ENCODE measurements around the gene ZSCAN5A.
A peak's percentile ranks its signal among the peaks of the same experiment; 100 is the strongest.

Gene ZSCAN5A, protein sequence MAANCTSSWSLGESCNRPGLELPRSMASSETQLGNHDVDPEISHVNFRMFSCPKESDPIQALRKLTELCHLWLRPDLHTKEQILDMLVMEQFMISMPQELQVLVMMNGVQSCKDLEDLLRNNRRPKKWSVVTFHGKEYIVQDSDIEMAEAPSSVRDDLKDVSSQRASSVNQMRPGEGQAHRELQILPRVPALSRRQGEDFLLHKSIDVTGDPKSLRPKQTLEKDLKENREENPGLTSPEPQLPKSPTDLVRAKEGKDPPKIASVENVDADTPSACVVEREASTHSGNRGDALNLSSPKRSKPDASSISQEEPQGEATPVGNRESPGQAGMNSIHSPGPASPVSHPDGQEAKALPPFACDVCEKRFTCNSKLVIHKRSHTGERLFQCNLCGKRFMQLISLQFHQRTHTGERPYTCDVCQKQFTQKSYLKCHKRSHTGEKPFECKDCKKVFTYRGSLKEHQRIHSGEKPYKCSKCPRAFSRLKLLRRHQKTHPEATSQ

DNA sequence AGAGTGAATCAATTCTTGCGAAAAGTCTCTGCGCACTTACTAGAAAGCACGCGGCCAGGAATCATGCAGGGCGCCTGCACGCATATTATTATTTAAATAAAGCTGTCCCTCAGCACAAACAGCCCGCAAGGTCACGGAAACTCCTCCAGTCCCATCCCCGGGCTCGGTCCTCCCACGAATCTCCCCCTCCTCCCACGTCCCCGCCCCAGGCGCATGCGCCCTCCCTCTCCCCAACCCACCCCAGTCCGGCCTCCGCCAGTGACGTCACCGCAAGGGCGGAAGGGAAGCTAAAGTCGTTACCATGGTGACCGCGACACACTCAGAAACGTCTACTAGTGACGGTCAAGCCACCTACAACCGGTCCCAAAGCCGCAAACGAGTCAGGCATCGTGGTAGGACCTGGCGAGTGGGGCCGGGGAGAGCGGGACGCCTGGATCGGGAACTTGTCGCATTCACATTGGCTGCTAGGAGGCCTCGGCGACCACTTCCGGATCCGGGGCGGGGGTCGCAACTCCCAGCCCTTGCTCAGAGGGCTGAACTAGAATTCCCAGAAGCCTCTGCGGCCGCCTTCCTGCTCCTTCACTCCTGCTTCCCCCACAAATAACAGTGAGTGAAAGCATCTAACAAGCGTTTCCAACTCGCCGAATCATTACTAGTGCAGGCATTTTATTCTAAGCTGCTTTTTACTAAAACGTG, at the start of gene ZSCAN5A:
TSS of gene ZSCAN5A (minus strand) at position 459 of the 696 bp plus-strand sequence. CDS start 89,793 bp downstream, outside the sequence.
- H3K4me3 ChIP-seq (replicated peaks in 1 of 2; ENCODE audit: low read depth in 2 of 2, low read length in 2 of 2): peak within 1 kb of the TSS; percentile 71 to 76
- TF ChIP-seq, protein P1, sequence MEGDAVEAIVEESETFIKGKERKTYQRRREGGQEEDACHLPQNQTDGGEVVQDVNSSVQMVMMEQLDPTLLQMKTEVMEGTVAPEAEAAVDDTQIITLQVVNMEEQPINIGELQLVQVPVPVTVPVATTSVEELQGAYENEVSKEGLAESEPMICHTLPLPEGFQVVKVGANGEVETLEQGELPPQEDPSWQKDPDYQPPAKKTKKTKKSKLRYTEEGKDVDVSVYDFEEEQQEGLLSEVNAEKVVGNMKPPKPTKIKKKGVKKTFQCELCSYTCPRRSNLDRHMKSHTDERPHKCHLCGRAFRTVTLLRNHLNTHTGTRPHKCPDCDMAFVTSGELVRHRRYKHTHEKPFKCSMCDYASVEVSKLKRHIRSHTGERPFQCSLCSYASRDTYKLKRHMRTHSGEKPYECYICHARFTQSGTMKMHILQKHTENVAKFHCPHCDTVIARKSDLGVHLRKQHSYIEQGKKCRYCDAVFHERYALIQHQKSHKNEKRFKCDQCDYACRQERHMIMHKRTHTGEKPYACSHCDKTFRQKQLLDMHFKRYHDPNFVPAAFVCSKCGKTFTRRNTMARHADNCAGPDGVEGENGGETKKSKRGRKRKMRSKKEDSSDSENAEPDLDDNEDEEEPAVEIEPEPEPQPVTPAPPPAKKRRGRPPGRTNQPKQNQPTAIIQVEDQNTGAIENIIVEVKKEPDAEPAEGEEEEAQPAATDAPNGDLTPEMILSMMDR (IDR thresholded peaks at IDR 0.05; ENCODE audit: low read depth, low read length): no peak
- DNase-seq (ENCODE audit: low read depth in 2 of 2): peak; percentile 97

DNA sequence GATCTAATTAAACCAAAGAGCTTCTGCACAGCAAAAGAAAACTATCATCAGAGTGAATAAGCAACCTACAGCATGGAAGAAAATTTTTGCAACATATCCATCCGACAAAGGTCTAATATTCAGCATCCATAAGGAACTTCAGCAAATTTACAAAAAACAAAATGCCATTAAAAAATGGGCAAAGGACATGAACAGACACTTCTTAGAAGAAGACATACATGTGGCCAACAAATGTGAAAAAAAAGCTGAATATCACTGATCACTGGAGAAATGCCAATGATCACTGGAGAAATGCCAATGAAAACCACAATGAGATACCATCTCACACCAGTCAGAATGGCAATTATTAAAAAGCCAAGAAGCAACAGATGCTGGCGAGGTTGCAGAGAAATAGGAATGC, 46.2 kb upstream of the ZSCAN5A start:
- TF ChIP-seq, protein P1 (IDR thresholded peaks at IDR 0.05; ENCODE audit: low read depth, low read length): no peak
- no peak for DNase-seq (ENCODE audit: low read depth in 2 of 2)
- H3K4me3 ChIP-seq (replicated peaks in 1 of 2; ENCODE audit: low read depth in 2 of 2, low read length in 2 of 2): no peak overlapping the region

DNA sequence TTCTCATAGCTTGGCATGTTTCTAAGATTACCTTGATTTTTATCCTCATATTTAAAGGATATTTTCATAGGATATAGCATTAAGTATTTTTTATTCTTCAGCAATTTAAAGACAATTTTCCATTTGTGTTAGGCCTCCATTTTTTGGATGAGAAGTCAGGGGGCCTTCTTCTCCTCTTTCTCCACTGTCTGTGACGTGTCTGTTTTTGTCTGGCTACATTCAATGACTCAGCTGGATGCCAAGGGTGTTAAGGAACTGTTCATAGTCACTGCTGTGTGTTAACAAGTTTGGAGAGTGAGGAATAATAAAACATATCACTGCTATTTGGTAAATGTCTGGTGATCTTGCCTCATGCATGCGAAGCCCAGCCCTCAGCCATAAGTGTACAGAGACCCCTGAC, 42.3 kb upstream of the ZSCAN5A start:
- H3K4me3 ChIP-seq (replicated peaks in 1 of 2; ENCODE audit: low read depth in 2 of 2, low read length in 2 of 2): no peak overlapping the region
- peak in 1 of 2 donors; percentile 34 for DNase-seq (ENCODE audit: low read depth in 2 of 2)
- TF ChIP-seq, protein P1 (IDR thresholded peaks at IDR 0.05; ENCODE audit: low read depth, low read length): no peak

DNA sequence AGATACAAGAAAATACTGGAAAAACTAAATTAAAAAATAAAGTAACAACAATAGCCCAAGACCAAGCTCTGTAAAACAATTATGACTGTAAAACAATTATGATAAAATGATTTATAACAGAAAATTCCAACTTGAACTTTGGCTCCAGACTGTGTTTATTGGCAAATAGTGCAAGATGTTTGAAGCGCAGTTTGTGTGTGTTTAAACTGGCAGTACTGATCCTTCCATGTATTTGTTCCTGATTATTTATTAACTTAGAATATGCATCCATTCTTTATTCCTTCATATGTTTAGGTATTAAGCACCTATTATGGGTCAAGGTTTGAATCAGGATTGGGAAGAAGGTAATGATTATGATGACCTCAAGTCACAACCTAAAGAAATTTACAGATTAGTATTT, 40.9 kb upstream of the ZSCAN5A start:
- no peak for DNase-seq (ENCODE audit: low read depth in 2 of 2)
- TF ChIP-seq, protein P1 (IDR thresholded peaks at IDR 0.05; ENCODE audit: low read depth, low read length): no peak
- H3K4me3 ChIP-seq (replicated peaks in 1 of 2; ENCODE audit: low read depth in 2 of 2, low read length in 2 of 2): no peak overlapping the region

DNA sequence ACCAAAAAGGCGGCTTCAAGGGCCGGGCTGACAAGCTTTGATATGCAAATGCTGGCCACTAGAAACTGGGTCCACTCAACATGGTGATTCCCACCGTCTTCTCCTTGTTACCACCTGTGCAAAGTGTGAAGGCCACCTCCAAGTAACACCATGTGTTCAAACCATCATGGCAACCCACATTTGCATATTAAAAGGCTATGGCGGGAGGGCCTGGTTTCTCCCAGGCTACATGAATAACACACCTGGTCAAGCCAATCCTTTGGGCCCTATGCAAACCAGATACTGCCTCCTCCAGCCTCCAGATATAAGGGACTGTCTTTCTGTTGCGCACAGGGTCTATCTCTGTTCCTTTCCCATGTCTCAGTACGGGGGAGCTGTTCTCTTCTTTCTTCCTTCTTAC, 36.6 kb upstream of the ZSCAN5A start:
- H3K4me3 ChIP-seq (replicated peaks in 1 of 2; ENCODE audit: low read depth in 2 of 2, low read length in 2 of 2): no peak overlapping the region
- TF ChIP-seq, protein P1 (IDR thresholded peaks at IDR 0.05; ENCODE audit: low read depth, low read length): no peak
- no peak for DNase-seq (ENCODE audit: low read depth in 2 of 2)

DNA sequence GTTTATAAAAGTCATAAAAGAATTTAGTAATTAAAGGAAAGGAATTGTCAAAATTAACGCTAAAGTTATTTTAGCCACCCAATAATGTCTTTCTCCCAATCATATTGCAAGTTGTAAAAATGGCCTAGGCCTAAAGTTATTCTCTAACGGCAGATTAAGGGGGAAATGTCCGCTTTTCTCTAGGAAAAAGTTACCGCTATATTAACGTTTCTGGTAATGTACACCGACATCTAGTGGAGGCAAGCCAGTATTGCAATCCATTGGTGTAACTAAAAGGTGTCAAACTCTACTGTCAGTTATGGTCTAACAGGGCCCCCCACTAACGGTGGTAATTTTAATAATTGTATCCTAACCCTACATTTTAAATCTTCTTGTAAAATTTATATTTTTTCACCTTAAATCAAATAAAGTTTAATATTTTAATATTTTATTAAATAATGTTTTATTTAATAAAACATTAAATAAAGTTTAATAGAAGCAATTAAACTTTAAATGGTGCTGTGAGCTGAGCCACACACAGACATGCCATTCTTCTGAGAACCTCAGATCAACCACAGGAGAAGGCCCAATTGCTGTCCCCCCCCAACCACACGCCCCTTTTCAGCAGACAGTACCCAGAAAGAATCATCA, 35.9 kb upstream of the ZSCAN5A start:
- peak; percentile 61 to 66 for DNase-seq (ENCODE audit: low read depth in 2 of 2)
- TF ChIP-seq, protein P1 (IDR thresholded peaks at IDR 0.05; ENCODE audit: low read depth, low read length): peak; percentile 91
- no peak overlapping the region for H3K4me3 ChIP-seq (replicated peaks in 1 of 2; ENCODE audit: low read depth in 2 of 2, low read length in 2 of 2)

All from cardiac fibroblast (primary cell).